ENCODE results near the gene ABHD8. TPM values are rescaled to one million over a fixed set of nuclear protein-coding genes. Genes with fewer than 3 reads are reported as not detected.

ABHD8 gene
- total and polyA plus RNA-seq, 2 of the 13 experiments (the other 11 are each of a cell fraction or from before 2014, with no cell fraction given) = 6.3 to 7.2 TPM

- H4K20me1 ChIP-seq (ENCODE audit: insufficient read depth, low read length) = peaks cover 2% of the 10 kb centered on the region; the same call in 1 of the 2 replicates
- H2AFZ ChIP-seq (ENCODE audit: low read length) = no peak overlapping the region
- POLR2A ChIA-PET = interaction anchor here (1.0 to 5.0 kb wide), 14 partner anchors 8 to 61 kb away, joined by 3 to 52 read pairs (median 6); partner anchors contain the start of genes BABAM1, DDA1, MRPL34 and OCEL1
- DNase-seq (ENCODE audit: low spot score) (peak; percentile 83), FAIRE-seq (peak; percentile 80), ATAC-seq (peak; percentile 40)
- H3K4me3 ChIP-seq (replicated peaks in 1 of 3; ENCODE audit: insufficient read depth in 1 of 3, low read depth in 2 of 3, low read length in 3 of 3) = peak overlapping the region; percentile 27 to 77 (median 27); a peak in 4 of 6 replicates
- no peaks in the 10 kb centered on the region for H3K27me3 ChIP-seq (ENCODE audit: control insufficient read depth in 1 of 2, insufficient read depth in 2 of 2, low read length in 2 of 2)
- 30% methylated on average over 3 of the region's 21 CpGs for WGBS (ENCODE audit: low lambda C conversion rate)
- BruUV-seq (replicated peaks) = TSS peak; percentile 85
- in situ Hi-C loops (cut with HindIII; ENCODE audit: extremely low pct_ligation_motif_present, low pct_unique_long_range_greater_than_20kb) (no loop called here), intact Hi-C loops (cut with micrococcal nuclease; ENCODE audit: unreplicated experiment) (no loop called here)
- H3K79me2 ChIP-seq (ENCODE audit: insufficient read depth, low read length) = peaks cover 19% of the 10 kb centered on the region
- peak overlapping the region; percentile 90 for H3K4me2 ChIP-seq (ENCODE audit: low read depth, low read length)
- H3K36me3 ChIP-seq (replicated peaks in 1 of 2; ENCODE audit: control insufficient read depth in 1 of 2, insufficient read depth in 2 of 2, low read length in 2 of 2) = no peaks in the 10 kb centered on the region
- H3K9me3 ChIP-seq (ENCODE audit: low read length) = no peaks in the 10 kb centered on the region
- peak overlapping the region; percentile 66 for H3K9ac ChIP-seq (ENCODE audit: insufficient read depth, low read depth, low read length)
- peaks cover 45% of the 10 kb centered on the region for H3K4me1 ChIP-seq (ENCODE audit: insufficient read depth, low read length)
- CTCF ChIA-PET (ENCODE audit: low intra/inter-chr PET ratio, low total read pairs) = no interaction called here
- peak overlapping the region; percentile 83 for H3K27ac ChIP-seq (ENCODE audit: extremely low read length, insufficient read depth, low read length)
- TF ChIP-seq ZZZ3 (CRISPR knock-in tag; IDR thresholded peaks at IDR 0.05; ENCODE audit: borderline replicate concordance) (peak; percentile 90; the same call in 1 of the 2 replicates), KDM4B (CRISPR knock-in tag; IDR thresholded peaks at IDR 0.05) (peak; percentile 76), KDM3A (CRISPR knock-in tag; IDR thresholded peaks at IDR 0.05; ENCODE audit: low read depth) (peak; percentile 83; the same call in 1 of the 2 replicates), MAX (IDR thresholded peaks at IDR 0.05) (peak; percentile 72), ATRX (CRISPR knock-in tag; IDR thresholded peaks at IDR 0.05; ENCODE audit: borderline replicate concordance) (no peak), POLR2A (IDR thresholded peaks at IDR 0.05; ENCODE audit: insufficient read depth in 1 of 2, low read depth in 2 of 2, low read length in 2 of 2) (peak in 1 of 2 experiments; percentile 55; a peak in 1 of 4 replicates), ZNF770 (CRISPR knock-in tag; IDR thresholded peaks at IDR 0.05) (peak; percentile 40; the same call in 1 of the 2 replicates), ZNF296 (CRISPR knock-in tag; conservative IDR thresholded peaks at IDR 0.05) (peak; percentile 82; the same call in 1 of the 2 replicates), EED (CRISPR knock-in tag; IDR thresholded peaks at IDR 0.05) (0 out of 2 replicates have a peak, but pooled peaks have one; percentile 36), UBTF (CRISPR knock-in tag; IDR thresholded peaks at IDR 0.05) (peak; percentile 73), ERF (CRISPR knock-in tag; IDR thresholded peaks at IDR 0.05) (peak; percentile 75), TBX2 (CRISPR knock-in tag; IDR thresholded peaks at IDR 0.05; ENCODE audit: borderline replicate concordance) (peak; percentile 93), NR2F6 (IDR thresholded peaks at IDR 0.05) (peak; percentile 100), NR2F6 (CRISPR knock-in tag; IDR thresholded peaks at IDR 0.05) (peak; percentile 100)
- TF ChIP-seq, protein P1, sequence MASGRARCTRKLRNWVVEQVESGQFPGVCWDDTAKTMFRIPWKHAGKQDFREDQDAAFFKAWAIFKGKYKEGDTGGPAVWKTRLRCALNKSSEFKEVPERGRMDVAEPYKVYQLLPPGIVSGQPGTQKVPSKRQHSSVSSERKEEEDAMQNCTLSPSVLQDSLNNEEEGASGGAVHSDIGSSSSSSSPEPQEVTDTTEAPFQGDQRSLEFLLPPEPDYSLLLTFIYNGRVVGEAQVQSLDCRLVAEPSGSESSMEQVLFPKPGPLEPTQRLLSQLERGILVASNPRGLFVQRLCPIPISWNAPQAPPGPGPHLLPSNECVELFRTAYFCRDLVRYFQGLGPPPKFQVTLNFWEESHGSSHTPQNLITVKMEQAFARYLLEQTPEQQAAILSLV (CRISPR knock-in tag; IDR thresholded peaks at IDR 0.05; ENCODE audit: borderline replicate concordance) = peak; percentile 82; the same call in 1 of the 2 replicates
- TF ChIP-seq, protein P2, sequence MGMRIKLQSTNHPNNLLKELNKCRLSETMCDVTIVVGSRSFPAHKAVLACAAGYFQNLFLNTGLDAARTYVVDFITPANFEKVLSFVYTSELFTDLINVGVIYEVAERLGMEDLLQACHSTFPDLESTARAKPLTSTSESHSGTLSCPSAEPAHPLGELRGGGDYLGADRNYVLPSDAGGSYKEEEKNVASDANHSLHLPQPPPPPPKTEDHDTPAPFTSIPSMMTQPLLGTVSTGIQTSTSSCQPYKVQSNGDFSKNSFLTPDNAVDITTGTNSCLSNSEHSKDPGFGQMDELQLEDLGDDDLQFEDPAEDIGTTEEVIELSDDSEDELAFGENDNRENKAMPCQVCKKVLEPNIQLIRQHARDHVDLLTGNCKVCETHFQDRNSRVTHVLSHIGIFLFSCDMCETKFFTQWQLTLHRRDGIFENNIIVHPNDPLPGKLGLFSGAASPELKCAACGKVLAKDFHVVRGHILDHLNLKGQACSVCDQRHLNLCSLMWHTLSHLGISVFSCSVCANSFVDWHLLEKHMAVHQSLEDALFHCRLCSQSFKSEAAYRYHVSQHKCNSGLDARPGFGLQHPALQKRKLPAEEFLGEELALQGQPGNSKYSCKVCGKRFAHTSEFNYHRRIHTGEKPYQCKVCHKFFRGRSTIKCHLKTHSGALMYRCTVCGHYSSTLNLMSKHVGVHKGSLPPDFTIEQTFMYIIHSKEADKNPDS (CRISPR knock-in tag; IDR thresholded peaks at IDR 0.05) = peak; percentile 81; the same call in 1 of the 2 replicates
Observed at GRCh38 chr19:17248011-17248776, 55.0 kb downstream of the ABHD8 start.
